Peyer's patch (tissue), 4 donors: ENCODE results near the gene CLCN2.

Experiments used
- CTCF ChIP-seq, 6 experiments: fragments of 450-650 bp in 4 of 6; fragments of 200-600 bp in 2 of 6; sonication (generic) in 1 of 6; IDR thresholded peaks; one replicate each; pipeline ENCODE4 v1.5.1; 2017 to 2019; ENCODE audit warnings: antibody characterized with exemption in 6 of 6, mild to moderate bottlenecking in 3 of 6, moderate library complexity in 1 of 6
- POLR2A ChIP-seq, 2 donors: fragments of 450-650 bp; IDR thresholded peaks; one replicate each; pipeline ENCODE4 v1.5.1; 2017; ENCODE audit warnings: antibody characterized with exemption in 2 of 2, mild to moderate bottlenecking in 2 of 2, moderate library complexity in 2 of 2

- TF ChIP-seq CTCF (IDR thresholded peaks at IDR 0.05) (no peak), POLR2A (IDR thresholded peaks at IDR 0.05) (peak; percentile 6 to 70)
These were observed 47.1 kb downstream of the CLCN2 start, which contains the start of gene EIF4G1 for GRCh38 chr3:184314363-184314699.
